Heart left ventricle (tissue), 13 donors: ENCODE measurements around the gene RNF224.

Experiments
- CTCF ChIP-seq, 12 donors: fragments of 200-600 bp; sonication (generic) in 4 of 12; IDR thresholded peaks; one replicate each; pipeline versions ENCODE4 v1.5.0 to v1.8.0; 2018 to 2022; ENCODE audit warnings: antibody characterized with exemption in 12 of 12, mild to moderate bottlenecking in 5 of 12
- POLR2A ChIP-seq, 2 donors: fragments of 450-650 bp; IDR thresholded peaks; one replicate each; pipeline ENCODE4 v1.6.1; 2017; ENCODE audit warnings: antibody characterized with exemption in 2 of 2, mild to moderate bottlenecking in 2 of 2, moderate library complexity in 2 of 2
- donor health status: ischemic (EF 13 %, LVEDD 7.1; RV severe dilation, severe dysfunction).
- donor health status: DM: no; HTN: yes; CAD: no.
- donor health status: DM: no; HTN: no; CAD: no.
- donor health status: ischemic (EF 25% LVEDD 6.9; RV normal size, moderate dysfunction).
- donor health status: ischemic (EF 25% LVEDD 5.7; RV mildly dilated, moderate dysfunction).
- donor health status: ischemic (EF 35%, LVEDD 5.7; RV mildly dilated, moderate dysfunction).
- donor health status: nonischemic (EF 11% LVEDD 7.7; RV severe dilation, severe dysfunction).
- donor health status: DM: yes; HTN: yes; CAD: no.
- donor health status: PGD.
- donor health status: ischemic (EF 29% LVEDD 5.4; RV normal size, mild dysfunction).
- donor health status: nonischemic (EF 23%, LVEDD 6.1; RV moderate dilation, normal function).

- TF ChIP-seq CTCF (IDR thresholded peaks at IDR 0.05): no peak
- no peak for TF ChIP-seq POLR2A (IDR thresholded peaks at IDR 0.05)
Observed at GRCh38 chr9:137201205-137201868, 26.0 kb upstream of the RNF224 start.
